Effector memory CD8-positive, alpha-beta T cell (primary cell): ENCODE data around the gene CDC73.
"Not testable (repeated sequence)": the region's sequence is repeated elsewhere in the genome, so short reads cannot be mapped to it uniquely, and the experiment has no call there.

Experiments
- ATAC-seq: fragments of 150-1000 bp; cut with Tn5 transposase; replicated peaks from 2 replicates; pipeline ENCODE4 v1.10.0; 2021; ENCODE audit warnings: mild to moderate bottlenecking, moderate library complexity
- DNase-seq, 3 experiments: peaks; one replicate each; pipeline ENCODE4 v3.0.0; 2021
- H3K27ac Mint-ChIP-seq, 2 donors: one replicate each; pipeline ENCODE4 v1.8.0; 2022; ENCODE audit warnings: mild to moderate bottlenecking in 2 of 2, mixed read lengths in 2 of 2, moderate library complexity in 2 of 2
- H3K27me3 Mint-ChIP-seq, 2 donors: one replicate each; pipeline ENCODE4 v1.8.0; 2022; ENCODE audit warnings: mixed read lengths in 2 of 2
- H3K36me3 Mint-ChIP-seq: one replicate; pipeline ENCODE4 v1.8.0; 2022; ENCODE audit warnings: mild to moderate bottlenecking, moderate library complexity, mixed read lengths; ENCODE audit not compliant: insufficient read depth
- H3K4me1 Mint-ChIP-seq, 2 donors: one replicate each; pipeline ENCODE4 v1.8.0; 2022; ENCODE audit warnings: low read depth in 2 of 2, mixed read lengths in 2 of 2
- H3K4me3 Mint-ChIP-seq, 2 donors: one replicate each; pipeline ENCODE4 v1.8.0; 2022; ENCODE audit warnings: mild to moderate bottlenecking in 2 of 2, mixed read lengths in 2 of 2, moderate library complexity in 2 of 2
- H3K9me3 Mint-ChIP-seq, 2 donors: one replicate each; pipeline ENCODE4 v1.8.0; 2022; ENCODE audit warnings: mixed read lengths in 2 of 2

CDC73 gene

DNA sequence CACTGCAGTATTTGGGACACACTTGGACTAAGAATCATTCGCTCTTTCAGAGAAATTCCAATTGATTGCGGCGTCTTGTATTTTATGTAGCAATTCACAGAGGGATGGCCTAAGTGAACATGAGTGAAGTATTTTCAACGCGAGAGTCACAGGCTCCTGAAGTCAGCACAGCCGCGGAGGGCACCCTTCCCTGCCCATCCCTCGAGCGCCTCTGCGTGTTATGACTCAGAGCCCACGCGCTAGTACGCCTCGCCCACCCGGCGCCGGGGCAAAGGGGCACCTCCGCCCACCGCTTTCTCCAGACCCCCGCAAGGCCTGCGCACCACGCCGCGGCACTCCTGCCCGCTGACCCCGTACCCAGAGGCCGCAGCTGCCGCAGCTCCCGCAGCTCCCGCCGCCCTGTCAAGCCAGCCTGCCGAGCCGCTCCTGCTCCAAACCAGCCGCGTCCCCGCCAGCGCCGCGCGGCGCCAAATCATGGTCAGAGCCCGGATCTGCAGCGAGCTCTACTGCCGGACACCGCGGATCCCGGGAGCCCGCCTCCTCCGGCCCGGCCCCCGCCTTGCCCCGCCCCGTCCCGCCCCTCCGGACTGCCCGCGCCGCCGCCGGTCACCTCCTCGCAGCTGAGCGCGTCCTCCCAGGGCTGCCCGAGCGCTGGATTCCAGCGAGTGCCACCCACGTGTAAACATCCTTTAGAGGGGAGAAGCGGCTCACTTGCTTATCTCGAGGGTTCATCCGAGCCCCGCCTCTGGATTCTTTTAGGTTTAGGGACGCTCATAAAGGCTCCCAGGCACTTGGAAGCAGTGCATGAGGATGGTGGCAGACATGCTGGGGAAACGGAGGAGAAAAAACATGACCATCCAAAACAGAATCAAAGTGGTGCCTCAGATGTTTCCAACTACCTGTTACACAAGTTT, 16.7 kb upstream of the CDC73 start, which contains the start of gene GLRX2:
Gene GLRX2 (minus strand): TSS at position 508 of the 914 bp plus-strand sequence. CDS start 32 bp downstream, at position 476.
- Mint-ChIP-seq H3K27ac (peak within 1 kb of the TSS; percentile 67 to 86), H3K36me3 (peaks cover 6% of the 10 kb centered on the region), H3K4me1 (peaks cover 13 to 19% of the 10 kb centered on the region in 2 donors), H3K4me3 (peak within 1 kb of the TSS; percentile 86), H3K27me3 (no peaks in the 10 kb centered on the region), H3K9me3 (no peaks in the 10 kb centered on the region)
- peak; percentile 36 to 44 (median 36) for DNase-seq
- peak; percentile 92 for ATAC-seq

DNA sequence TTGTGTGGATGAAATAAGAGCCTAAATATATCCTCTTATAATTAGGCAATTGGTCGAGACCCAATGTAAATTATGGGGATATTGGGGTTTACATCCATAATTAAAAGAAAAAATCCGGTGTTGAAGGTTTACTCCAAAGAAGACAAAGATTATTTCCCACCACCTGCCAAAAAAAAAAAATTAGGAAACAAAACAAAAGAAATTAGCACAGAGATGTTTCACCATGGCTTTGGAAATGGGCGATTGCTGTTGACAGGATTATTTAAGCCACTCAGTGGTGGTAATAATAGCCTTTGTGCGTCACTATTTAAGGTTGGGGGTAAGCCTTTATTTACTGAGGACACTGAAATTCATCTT, 16.0 kb upstream of the CDC73 start:
- peaks cover 13 to 19% of the 10 kb centered on the region in 2 donors for H3K4me1 Mint-ChIP-seq
- no peaks in the 10 kb centered on the region for H3K9me3 Mint-ChIP-seq
- H3K27me3 Mint-ChIP-seq, result no peaks in the 10 kb centered on the region

DNA sequence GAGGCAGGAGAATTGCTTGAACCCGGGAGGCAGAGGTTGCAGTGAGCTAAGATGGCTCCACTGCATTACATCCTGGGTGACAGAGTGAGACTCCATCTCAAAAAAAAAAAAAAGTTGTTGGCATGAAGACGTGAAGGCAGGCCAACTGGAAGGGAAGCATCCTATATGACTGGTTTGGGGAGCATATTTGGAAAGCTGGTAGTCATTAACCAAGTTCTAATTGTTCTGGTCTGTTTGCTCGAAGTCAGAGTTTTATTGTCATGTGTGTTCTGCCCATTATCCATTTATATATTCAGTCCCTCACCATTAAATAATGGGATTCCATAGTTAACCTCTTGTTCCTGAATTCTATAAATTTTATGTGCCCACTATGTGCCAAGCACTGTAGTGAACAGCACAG, 13.4 kb upstream of the CDC73 start:
- Mint-ChIP-seq H3K4me3 (no peak overlapping the region), H3K27ac (no peak overlapping the region), H3K4me1 (peaks cover 7 to 10% of the 10 kb centered on the region in 2 donors), H3K27me3 (no peaks in the 10 kb centered on the region), H3K36me3 (peaks cover 3% of the 10 kb centered on the region), H3K9me3 (no peaks in the 10 kb centered on the region)
- DNase-seq (no peak), ATAC-seq (no peak)

More for the DNA sequence above, 16.0 kb upstream of the CDC73 start:
- ATAC-seq (no peak), DNase-seq (no peak)
- Mint-ChIP-seq H3K36me3 (peaks cover 3% of the 10 kb centered on the region), H3K27ac (peak overlapping the region; percentile 67 to 75), H3K4me3 (peak overlapping the region; percentile 86)

DNA sequence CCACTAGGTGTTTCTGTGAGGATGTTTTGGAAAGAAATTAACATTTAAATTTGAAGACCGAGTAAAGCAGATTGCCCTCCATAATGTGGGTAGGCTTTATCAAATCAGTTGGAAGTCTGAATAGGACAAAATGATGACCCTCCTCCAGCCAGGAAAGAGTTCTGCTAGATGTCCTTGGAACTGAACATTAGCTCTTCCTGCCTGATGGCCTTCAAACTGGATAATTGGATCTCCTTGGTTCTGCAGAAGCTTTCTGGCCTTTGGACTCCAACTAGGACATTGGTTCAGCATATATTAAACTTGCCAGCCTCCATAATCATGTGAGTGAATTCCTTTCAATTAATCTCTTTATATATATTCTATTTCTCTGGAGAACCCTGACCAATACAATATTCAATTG, 12.2 kb upstream of the CDC73 start:
- no peak overlapping the region for H3K4me3 Mint-ChIP-seq
- peaks cover 3% of the 10 kb centered on the region for H3K36me3 Mint-ChIP-seq
- no peaks in the 10 kb centered on the region for H3K27me3 Mint-ChIP-seq
- no peak overlapping the region for H3K27ac Mint-ChIP-seq
- no peaks in the 10 kb centered on the region for H3K4me1 Mint-ChIP-seq
- no peak for DNase-seq
- no peaks in the 10 kb centered on the region for H3K9me3 Mint-ChIP-seq
- no peak for ATAC-seq

DNA sequence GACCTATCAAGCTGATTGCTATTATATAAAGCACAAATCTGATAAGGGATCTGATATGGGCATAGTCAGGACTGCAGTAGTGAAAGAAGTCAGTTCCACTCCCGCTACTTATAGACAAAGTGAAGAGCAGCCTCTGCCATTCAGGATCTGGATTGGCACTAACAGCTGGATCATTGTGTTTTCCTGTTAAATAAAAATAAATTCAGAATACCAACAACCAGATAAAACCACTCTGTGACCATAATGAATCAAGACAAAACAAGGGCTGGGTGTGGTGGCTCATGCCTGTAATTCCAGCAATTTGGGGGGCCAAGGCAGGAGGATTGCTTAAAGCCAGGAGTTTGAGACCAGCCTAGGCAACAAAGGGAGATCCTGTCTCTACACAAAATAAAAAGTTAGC, 11.6 kb upstream of the CDC73 start:
- no peaks in the 10 kb centered on the region for H3K36me3 Mint-ChIP-seq
- no peaks in the 10 kb centered on the region for H3K9me3 Mint-ChIP-seq
- no peak overlapping the region for H3K4me3 Mint-ChIP-seq
- DNase-seq, result no peak
- H3K27me3 Mint-ChIP-seq, result no peaks in the 10 kb centered on the region
- no peak for ATAC-seq
- H3K27ac Mint-ChIP-seq, result no peak overlapping the region
- H3K4me1 Mint-ChIP-seq, result no peaks in the 10 kb centered on the region

DNA sequence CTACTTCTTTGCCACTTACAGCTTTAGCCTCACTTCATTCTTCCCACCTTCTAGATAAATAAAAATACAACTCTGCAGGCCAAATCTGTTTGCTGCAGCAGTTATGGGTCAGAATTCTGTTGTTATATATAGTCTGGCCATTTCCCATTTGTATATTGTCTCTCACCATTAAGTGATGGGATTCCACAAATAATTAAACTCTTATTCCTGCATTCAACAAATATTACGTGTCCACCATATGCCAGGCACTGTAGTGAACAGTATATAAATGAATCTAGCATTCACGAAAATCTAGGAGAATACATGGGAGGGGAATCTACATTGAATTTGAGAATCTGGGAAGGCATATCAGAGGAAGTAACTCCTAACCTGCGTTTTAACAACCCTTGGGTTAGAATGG, 11.0 kb upstream of the CDC73 start:
- Mint-ChIP-seq H3K4me3 (no peak overlapping the region), H3K9me3 (no peaks in the 10 kb centered on the region), H3K27me3 (no peaks in the 10 kb centered on the region), H3K4me1 (no peaks in the 10 kb centered on the region), H3K36me3 (no peaks in the 10 kb centered on the region), H3K27ac (no peak overlapping the region)
- DNase-seq (no peak), ATAC-seq (no peak)

DNA sequence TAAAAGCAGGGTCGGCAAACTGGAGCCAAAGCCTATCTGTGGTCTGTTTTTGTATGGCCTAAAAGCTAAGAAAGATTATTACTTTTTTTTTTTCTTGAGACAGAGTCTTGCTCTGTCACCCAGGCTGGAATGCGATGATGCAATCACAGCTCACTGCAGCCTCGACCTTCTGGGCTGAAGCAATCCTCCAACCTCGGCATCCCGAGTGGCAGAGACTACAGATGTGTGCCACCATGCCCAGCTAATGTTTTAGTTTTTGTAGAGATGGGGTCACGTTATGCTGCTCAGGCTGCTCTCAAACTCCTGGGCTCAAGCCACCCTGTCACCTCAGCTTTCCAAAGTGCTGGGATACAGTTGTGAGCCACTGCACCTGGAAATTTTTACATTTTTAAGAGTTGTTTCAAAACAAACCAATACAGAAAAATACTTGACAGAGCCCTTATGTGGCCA, 10.2 kb upstream of the CDC73 start:
- H3K9me3 Mint-ChIP-seq, result no peaks in the 10 kb centered on the region
- no peak overlapping the region for H3K4me3 Mint-ChIP-seq
- DNase-seq (no peak), ATAC-seq (no peak)
- no peaks in the 10 kb centered on the region for H3K27me3 Mint-ChIP-seq
- no peak overlapping the region for H3K27ac Mint-ChIP-seq
- H3K36me3 Mint-ChIP-seq, result peaks cover 1% of the 10 kb centered on the region
- H3K4me1 Mint-ChIP-seq, result no peaks in the 10 kb centered on the region

DNA sequence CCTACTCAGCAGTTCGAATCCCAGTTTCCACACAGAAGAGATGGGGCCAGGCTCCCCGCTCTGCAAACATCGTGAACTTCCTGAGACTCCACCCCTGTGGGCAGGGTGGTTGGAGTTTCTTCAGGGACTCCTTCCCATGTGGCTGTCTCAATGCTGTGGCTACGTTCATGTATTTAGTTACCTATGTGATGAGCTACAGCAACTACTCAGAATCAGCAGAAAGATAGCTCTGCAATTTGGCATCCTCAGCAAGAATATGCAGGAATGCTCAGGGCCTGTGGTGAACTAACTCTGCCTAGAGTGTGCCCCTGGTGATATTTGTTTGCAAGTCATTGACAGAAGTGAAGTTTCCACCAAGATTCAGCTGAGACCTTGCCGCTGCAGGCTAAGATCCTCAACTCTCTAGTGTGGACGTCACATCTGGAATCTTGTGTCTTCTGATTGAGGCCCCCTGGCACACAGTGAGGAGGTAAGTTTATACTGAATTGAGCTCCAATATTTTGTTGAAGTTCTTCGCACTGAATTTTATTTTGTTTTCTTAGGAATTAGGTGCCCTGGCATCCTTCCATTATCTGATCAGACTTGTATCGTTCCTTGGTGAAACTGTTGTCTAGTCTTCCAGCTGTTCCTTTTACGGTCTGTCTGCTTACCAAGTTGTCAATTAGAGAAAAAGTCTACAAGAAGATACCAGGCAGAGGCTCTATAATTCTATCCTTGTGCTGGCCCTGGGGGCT, 8.4 kb upstream of the CDC73 start:
- Mint-ChIP-seq H3K27ac (no peak overlapping the region), H3K4me3 (no peak overlapping the region), H3K9me3 (no peaks in the 10 kb centered on the region), H3K36me3 (peaks cover 3% of the 10 kb centered on the region), H3K4me1 (peaks cover 0 to under 1% of the 10 kb centered on the region in 2 donors), H3K27me3 (no peaks in the 10 kb centered on the region)
- DNase-seq, result no peak
- ATAC-seq, result no peak

DNA sequence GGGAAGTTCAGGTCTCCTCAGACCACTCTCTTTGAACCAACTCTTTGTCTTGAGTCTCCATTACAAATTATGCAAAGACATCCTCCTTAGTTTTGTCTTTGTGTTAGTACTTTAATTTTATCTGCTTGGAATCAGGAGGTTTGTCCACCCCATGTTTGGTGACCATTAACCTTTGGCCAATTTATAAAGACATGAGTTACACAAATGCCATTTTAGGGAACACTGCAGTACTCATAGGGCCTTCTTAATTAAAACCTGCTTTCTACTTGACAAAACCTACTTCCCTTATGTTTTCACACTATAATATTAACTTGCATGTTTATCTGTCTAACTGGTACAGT, 7.9 kb upstream of the CDC73 start:
- no peak overlapping the region for H3K27ac Mint-ChIP-seq

DNA sequence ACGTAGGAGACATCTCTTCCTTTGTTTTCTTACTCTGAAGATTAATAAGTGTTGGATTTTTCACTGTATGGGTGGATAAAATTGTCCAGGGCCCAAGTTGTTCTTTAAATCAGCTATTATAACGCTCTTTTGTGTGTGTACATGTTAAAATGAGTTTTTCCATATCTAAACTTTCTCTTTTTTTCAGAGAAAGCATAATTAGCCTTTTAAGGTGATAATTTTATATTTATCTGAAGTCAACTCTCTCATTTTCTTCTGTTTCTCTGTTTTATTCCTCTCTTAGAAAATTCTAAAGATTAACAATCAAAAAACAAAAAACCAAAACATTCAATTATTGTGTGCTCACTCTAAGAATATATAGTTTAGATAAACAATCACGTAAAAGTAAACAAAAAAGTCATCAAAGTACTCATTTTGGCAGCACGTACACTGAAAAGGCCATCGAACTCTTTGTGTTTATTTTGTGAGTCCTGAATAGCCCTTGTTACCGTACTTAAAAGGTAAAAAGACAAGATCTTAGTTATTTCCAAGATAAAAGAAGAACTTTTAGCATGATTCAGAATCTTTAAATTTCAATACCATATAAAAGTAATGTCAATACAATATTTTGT, 7.2 kb upstream of the CDC73 start:
- H3K36me3 Mint-ChIP-seq, result peaks cover 3% of the 10 kb centered on the region
- H3K27ac Mint-ChIP-seq, result no peak overlapping the region
- H3K27me3 Mint-ChIP-seq, result no peaks in the 10 kb centered on the region
- ATAC-seq (no peak), DNase-seq (no peak)
- H3K9me3 Mint-ChIP-seq, result no peaks in the 10 kb centered on the region
- peaks cover 0 to 5% of the 10 kb centered on the region in 2 donors for H3K4me1 Mint-ChIP-seq
- H3K4me3 Mint-ChIP-seq, result no peak overlapping the region

More for the DNA sequence above, 7.9 kb upstream of the CDC73 start:
- Mint-ChIP-seq H3K9me3 (no peaks in the 10 kb centered on the region), H3K4me3 (no peak overlapping the region), H3K4me1 (peaks cover 0 to 5% of the 10 kb centered on the region in 2 donors), H3K27me3 (no peaks in the 10 kb centered on the region), H3K36me3 (peaks cover 3% of the 10 kb centered on the region)
- no peak for ATAC-seq
- no peak for DNase-seq

DNA sequence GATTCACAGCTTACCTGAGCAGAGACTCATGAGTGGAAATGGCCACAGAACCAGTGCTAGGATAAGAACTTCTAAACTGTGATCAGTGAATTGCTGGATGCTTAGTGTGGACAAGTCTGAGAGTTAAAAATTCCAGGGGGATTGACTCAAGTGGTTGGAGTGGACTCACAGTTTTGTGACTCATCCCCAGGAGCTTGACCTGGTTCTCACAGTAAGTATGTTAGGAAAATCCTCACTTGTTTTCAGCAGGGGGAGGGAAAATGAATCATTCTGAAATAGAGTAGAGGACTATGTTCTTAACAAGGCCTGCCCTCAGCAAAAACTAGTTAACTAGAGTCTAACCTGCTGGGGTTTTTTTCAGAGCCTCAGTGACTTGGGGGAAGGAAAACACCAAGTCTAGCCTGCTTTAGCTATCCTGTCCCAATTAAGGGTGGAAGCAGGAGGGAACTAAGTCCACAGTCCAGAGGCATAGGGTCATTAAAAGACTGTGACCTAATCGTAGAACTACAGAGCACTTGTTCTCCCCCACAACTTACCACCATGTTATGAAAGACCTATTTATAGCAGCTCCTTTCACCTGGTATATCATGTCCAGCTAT, 6.1 kb upstream of the CDC73 start:
- Mint-ChIP-seq H3K4me1 (peaks cover 0 to 5% of the 10 kb centered on the region in 2 donors), H3K9me3 (no peaks in the 10 kb centered on the region), H3K36me3 (peaks cover 3% of the 10 kb centered on the region), H3K27ac (no peak overlapping the region), H3K27me3 (no peaks in the 10 kb centered on the region), H3K4me3 (no peak overlapping the region)
- no peak for DNase-seq
- ATAC-seq, result no peak

DNA sequence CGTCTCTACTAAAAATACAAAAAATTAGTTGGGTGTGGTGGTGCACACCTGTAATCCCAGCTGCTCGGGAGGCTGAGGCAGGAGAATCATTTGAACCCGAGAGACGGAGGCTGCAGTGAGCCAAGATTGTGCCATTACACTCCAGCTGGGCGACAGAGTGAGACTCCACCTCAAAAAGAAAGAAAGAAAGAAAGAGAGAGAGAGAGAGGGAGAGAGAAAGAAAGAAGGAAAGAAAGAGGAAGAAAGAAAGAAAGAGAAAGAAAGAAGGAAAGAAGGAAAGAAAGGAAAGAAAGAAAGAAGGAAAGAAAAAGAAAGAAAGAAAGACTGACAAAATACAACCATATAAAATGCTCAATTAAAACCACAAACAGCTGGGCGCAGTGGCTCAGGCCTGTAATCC, 4.7 kb upstream of the CDC73 start:
- not testable (repeated sequence) for H3K4me1 Mint-ChIP-seq, H3K36me3 Mint-ChIP-seq, DNase-seq, H3K4me3 Mint-ChIP-seq, ATAC-seq, H3K27me3 Mint-ChIP-seq, H3K9me3 Mint-ChIP-seq, H3K27ac Mint-ChIP-seq

DNA sequence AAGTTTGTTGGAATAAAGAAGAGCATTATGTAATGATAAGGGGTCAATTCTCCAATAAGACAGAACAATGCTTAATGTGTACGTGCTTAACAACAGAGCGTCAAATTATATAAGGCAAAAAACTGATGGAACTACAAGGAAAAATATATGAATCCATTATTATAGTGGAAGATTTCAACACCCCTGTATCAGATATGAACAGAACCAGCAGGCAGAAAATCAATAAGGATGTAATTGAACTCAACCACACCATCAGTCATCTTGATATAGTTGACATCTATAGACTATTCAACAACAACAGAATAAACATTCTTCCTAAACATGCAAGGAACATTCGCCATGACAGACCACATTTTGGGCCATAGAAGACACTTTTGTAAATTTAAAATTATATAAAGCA, 3.6 kb upstream of the CDC73 start:
- no peak for ATAC-seq
- peak overlapping the region; percentile 7 to 58 for H3K27ac Mint-ChIP-seq
- peaks cover 13% of the 10 kb centered on the region for H3K36me3 Mint-ChIP-seq
- H3K4me3 Mint-ChIP-seq, result no peak overlapping the region
- no peaks in the 10 kb centered on the region for H3K9me3 Mint-ChIP-seq
- H3K4me1 Mint-ChIP-seq, result peaks cover 6 to 11% of the 10 kb centered on the region in 2 donors
- H3K27me3 Mint-ChIP-seq, result no peaks in the 10 kb centered on the region
- no peak for DNase-seq
